DMS153 treated with DMSO at 0.1 percent for 48 hours (cell line): ENCODE data around the gene YKT6.

Experiments used
- DNase-seq: peaks from one replicate; lab custom pipeline; 2025; ENCODE audit not compliant: unreplicated experiment; lab: John Stamatoyannopoulos, UW

YKT6 gene

GRCh38 chr7:44217852-44218402 lies 17.1 kb downstream of the YKT6 start:
- no peak for DNase-seq

- DNase-seq = no peak
These were observed 17.8 kb downstream of the YKT6 start for GRCh38 chr7:44218418-44219201.

GRCh38 chr7:44219371-44220045 lies 18.7 kb downstream of the YKT6 start:
- no peak for DNase-seq

- no peak for DNase-seq
These were observed 19.2 kb downstream of the YKT6 start for GRCh38 chr7:44220046-44220357.

- DNase-seq = no peak
These were observed 19.8 kb downstream of the YKT6 start for GRCh38 chr7:44220358-44221112.

- DNase-seq = no peak
These were observed 20.5 kb downstream of the YKT6 start for GRCh38 chr7:44221231-44221791.

- DNase-seq = no peak
These were observed 21.3 kb downstream of the YKT6 start for GRCh38 chr7:44222074-44222473.

- DNase-seq = no peak
These were observed 22.0 kb downstream of the YKT6 start for GRCh38 chr7:44222776-44223261.

GRCh38 chr7:44223362-44224079 lies 22.7 kb downstream of the YKT6 start:
- no peak for DNase-seq

- DNase-seq = no peak
These were observed 23.5 kb downstream of the YKT6 start for GRCh38 chr7:44224080-44224973.

GRCh38 chr7:44224974-44225565 lies 24.3 kb downstream of the YKT6 start:
- no peak for DNase-seq

GRCh38 chr7:44225566-44226395 lies 25.0 kb downstream of the YKT6 start:
- DNase-seq = no peak

- DNase-seq = no peak
These were observed 25.6 kb downstream of the YKT6 start for GRCh38 chr7:44226396-44226753.

GRCh38 chr7:44227911-44228310 lies 27.1 kb downstream of the YKT6 start:
- no peak for DNase-seq

GRCh38 chr7:44228571-44229350 lies 28.0 kb downstream of the YKT6 start:
- no peak for DNase-seq

- no peak for DNase-seq
These were observed 28.8 kb downstream of the YKT6 start for GRCh38 chr7:44229546-44230105.

- DNase-seq = no peak
These were observed 29.5 kb downstream of the YKT6 start for GRCh38 chr7:44230286-44230685.
